Bronchial epithelial cell (primary cell): ENCODE results near the gene DEDD2. TPM values are rescaled to one million over a fixed set of nuclear protein-coding genes. Genes with fewer than 3 reads are reported as not detected.

ENCODE experiments used
- DNase-seq: peaks from one replicate; pipeline ENCODE4 v3.0.0-alpha.2; 2010; ENCODE audit warnings: low read depth
- FAIRE-seq: peaks from 2 replicates; lab custom pipeline; 2011; peaks lifted over from hg19 to GRCh38; lab: Jason Lieb, UNC
- H3K27me3 ChIP-seq: 2 replicates; pipeline ENCODE4 v1.5.1; 2011; ENCODE audit warnings: low read length; ENCODE audit not compliant: control insufficient read depth, insufficient read depth
- H3K36me3 ChIP-seq: 2 replicates; pipeline ENCODE4 v1.5.1; 2011; ENCODE audit warnings: low read length; ENCODE audit not compliant: control insufficient read depth, insufficient read depth
- H3K4me3 ChIP-seq: 2 replicates; pipeline ENCODE4 v1.5.1; 2011; ENCODE audit warnings: mild to moderate bottlenecking, low read depth, low read length, control low read depth
- total RNA-seq: library from RNA; depleted of rRNA; stranded (reverse); fragments of >200 nt; gene quantifications from 2 replicates; pipeline ENCODE4 v1.2.1, GENCODE V29; 2014
- TF ChIP-seq, protein P1 (sequence below): IDR thresholded peaks from 2 replicates; pipeline ENCODE4 v1.5.1; 2011; ENCODE audit warnings: mild to moderate bottlenecking, moderate library complexity, low read length, control low read depth, inconsistent platforms; ENCODE audit not compliant: insufficient read depth, severe bottlenecking

DEDD2 gene
- total RNA-seq, 1 donor from 2014 or later: 28.7 TPM

DNA sequence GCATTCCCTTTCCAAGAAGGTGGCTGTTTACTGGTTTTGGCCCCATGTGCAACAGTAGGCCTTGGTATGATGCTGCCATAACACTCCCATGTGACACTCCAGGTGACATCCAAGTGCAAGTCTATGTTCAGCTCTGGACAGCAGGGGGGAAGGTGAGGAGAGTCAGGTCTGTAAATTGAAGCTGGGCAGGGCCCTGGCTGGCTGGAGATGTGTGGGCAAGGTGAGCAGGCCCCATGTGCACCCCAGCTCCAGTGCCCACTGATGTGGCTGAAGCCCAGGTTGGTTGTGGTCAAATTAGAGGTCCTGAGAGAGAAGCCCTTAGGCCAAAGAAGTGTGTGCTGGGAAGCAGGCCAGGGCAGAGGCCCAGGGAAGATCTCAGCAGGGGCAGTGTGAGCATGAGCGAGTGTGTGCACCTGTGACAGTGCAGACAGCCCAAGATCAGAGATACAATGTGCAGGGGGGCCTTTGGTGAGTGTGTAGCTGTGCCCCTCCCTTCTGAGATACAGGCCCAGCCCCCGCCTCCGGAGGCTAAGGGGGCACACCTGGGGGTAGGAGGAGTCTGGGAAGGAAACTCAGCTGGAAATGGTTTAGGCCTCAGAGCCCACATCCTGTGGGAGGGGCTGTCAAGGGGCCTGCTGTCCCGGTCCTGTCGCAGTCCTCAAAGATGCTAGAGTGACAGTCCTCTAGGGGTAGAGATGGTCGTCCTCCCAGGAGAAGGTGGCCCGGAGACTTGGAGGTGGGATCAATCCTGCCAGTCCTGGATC, 18.6 kb downstream of the DEDD2 start:
- TF ChIP-seq, protein P1, sequence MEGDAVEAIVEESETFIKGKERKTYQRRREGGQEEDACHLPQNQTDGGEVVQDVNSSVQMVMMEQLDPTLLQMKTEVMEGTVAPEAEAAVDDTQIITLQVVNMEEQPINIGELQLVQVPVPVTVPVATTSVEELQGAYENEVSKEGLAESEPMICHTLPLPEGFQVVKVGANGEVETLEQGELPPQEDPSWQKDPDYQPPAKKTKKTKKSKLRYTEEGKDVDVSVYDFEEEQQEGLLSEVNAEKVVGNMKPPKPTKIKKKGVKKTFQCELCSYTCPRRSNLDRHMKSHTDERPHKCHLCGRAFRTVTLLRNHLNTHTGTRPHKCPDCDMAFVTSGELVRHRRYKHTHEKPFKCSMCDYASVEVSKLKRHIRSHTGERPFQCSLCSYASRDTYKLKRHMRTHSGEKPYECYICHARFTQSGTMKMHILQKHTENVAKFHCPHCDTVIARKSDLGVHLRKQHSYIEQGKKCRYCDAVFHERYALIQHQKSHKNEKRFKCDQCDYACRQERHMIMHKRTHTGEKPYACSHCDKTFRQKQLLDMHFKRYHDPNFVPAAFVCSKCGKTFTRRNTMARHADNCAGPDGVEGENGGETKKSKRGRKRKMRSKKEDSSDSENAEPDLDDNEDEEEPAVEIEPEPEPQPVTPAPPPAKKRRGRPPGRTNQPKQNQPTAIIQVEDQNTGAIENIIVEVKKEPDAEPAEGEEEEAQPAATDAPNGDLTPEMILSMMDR: no peak
- no peak overlapping the region for H3K4me3 ChIP-seq
- no peaks in the 10 kb centered on the region for H3K27me3 ChIP-seq
- peaks cover 22% of the 10 kb centered on the region for H3K36me3 ChIP-seq
- FAIRE-seq (no peak), DNase-seq (no peak)

GRCh38 chr19:42197375-42197817, 20.1 kb downstream of the DEDD2 start:
- FAIRE-seq (no peak), DNase-seq (no peak)
- Histone ChIP-seq H3K27me3 (no peaks in the 10 kb centered on the region), H3K36me3 (peaks cover 15% of the 10 kb centered on the region), H3K4me3 (no peak overlapping the region)
- TF ChIP-seq, protein P1: no peak

DNA sequence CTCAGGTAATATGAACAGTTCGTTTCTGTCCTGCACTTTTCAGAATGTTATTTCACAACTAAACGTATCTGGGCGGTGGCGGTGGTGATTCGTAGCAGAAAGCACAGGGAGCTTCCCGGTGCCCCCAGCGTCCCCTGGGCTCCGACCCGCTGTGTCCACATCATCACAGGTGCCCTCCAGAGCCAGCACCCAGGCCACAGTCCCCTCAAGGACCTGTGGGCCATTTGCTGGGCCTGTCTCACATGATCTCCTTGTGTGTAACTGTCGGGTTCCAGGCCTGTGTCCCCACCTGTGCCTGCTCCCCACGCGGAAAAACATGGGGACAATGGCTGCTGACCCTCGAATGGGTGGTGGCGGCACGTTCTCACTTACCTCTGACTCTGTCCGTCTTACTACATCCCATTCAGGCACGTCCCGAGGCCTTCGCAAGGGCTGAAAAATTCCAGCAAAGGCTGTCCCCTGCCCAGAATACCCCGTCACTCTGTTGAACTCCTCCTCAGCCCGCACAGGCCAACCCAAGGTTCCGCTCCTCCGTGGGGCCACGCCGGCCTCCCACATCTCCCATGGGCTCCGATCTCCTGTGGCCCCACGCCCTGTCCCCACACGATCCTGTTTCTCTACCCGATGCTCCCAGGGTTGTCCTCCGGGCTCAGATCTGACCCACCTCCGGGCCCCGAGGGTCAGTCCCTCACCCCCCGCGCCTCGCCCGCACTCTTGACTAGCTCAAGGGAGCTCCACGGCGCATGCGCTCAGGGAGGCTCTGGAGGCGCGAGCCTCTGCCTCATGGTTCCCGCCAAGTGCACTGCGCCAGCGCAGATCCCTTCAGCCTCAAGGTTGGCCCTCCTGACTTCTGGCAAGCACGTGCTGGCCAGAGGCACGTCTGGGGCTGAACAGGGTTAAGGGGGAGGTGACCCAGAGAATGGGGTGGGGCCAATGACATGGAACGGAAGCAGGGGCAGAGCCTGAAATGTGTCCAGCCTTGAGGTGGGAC, 21.2 kb downstream of the DEDD2 start:
- Histone ChIP-seq H3K27me3 (no peaks in the 10 kb centered on the region), H3K36me3 (peaks cover 10% of the 10 kb centered on the region), H3K4me3 (no peak overlapping the region)
- TF ChIP-seq, protein P1: no peak
- FAIRE-seq (no peak), DNase-seq (no peak)

GRCh38 chr19:42193706-42194105, 23.8 kb downstream of the DEDD2 start:
- no peaks in the 10 kb centered on the region for H3K27me3 ChIP-seq
- DNase-seq (no peak), FAIRE-seq (no peak)
- H3K4me3 ChIP-seq: no peak overlapping the region
- TF ChIP-seq, protein P1: no peak
- peaks cover 5% of the 10 kb centered on the region for H3K36me3 ChIP-seq

GRCh38 chr19:42193294-42193693, 24.2 kb downstream of the DEDD2 start:
- H3K4me3 ChIP-seq: no peak overlapping the region
- no peak for FAIRE-seq

More at GRCh38 chr19:42193294-42193693, 24.2 kb downstream of the DEDD2 start:
- H3K27me3 ChIP-seq: no peaks in the 10 kb centered on the region
- DNase-seq: no peak
- H3K36me3 ChIP-seq: peaks cover 3% of the 10 kb centered on the region
- TF ChIP-seq, protein P1: no peak
